Muscle of leg (tissue), 16 donors: ENCODE measurements around the gene LY6G5B. TPM values are rescaled to one million over a fixed set of nuclear protein-coding genes. Genes with fewer than 3 reads are reported as not detected.

ENCODE experiments used
- DNase-seq: peaks from one replicate; pipeline ENCODE4 v3.0.0; 2013
- H3K27ac ChIP-seq: one replicate; pipeline ENCODE4 v1.5.1; 2013; ENCODE audit warnings: mild to moderate bottlenecking, low read length, control low read depth
- H3K27me3 ChIP-seq: one replicate; pipeline ENCODE4 v1.6.1; 2013; ENCODE audit warnings: low read length; ENCODE audit not compliant: control insufficient read depth, insufficient read depth
- H3K36me3 ChIP-seq: one replicate; pipeline ENCODE4 v1.6.1; 2013; ENCODE audit warnings: low read length; ENCODE audit not compliant: control insufficient read depth, insufficient read depth
- H3K4me1 ChIP-seq: one replicate; pipeline ENCODE4 v1.6.1; 2013; ENCODE audit warnings: low read length; ENCODE audit not compliant: control insufficient read depth, insufficient read depth
- H3K4me3 ChIP-seq: one replicate; pipeline ENCODE4 v1.5.1; 2013; ENCODE audit warnings: low read length, control low read depth
- H3K9me3 ChIP-seq: replicated peaks from 2 replicates; pipeline ENCODE4 v1.6.1; 2013; ENCODE audit warnings: low read depth, low read length; ENCODE audit not compliant: control insufficient read depth
- WGBS: methylation state at CpG from one replicate; pipeline ENCODE4 v1.1.5; 2013; ENCODE audit warnings: missing lambda C conversion rate; ENCODE audit not compliant: insufficient coverage; 5-methylcytosine and 5-hydroxymethylcytosine counted together
- long read RNA-seq, 11 donors: transcript quantifications; one replicate each; lab custom pipeline, GENCODE V29; 2026
- polyA plus RNA-seq, 8 donors: library from polyadenylated mRNA; unstranded; fragments of 120-200 nt; gene quantifications; one replicate each; pipeline versions ENCODE4 v1.2.1 to v1.2.3, GENCODE V29; 2013; ENCODE audit warnings: inconsistent platforms in 1 of 8, low replicate concordance in 1 of 8; ENCODE audit not compliant: insufficient read length in 8 of 8, insufficient read depth in 1 of 8
- total RNA-seq: library from RNA; stranded (reverse); fragments of 120-200 nt; gene quantifications from one replicate; pipeline ENCODE4 v1.2.4, GENCODE V29; 2013

The LY6G5B gene
- total RNA-seq (4.9 TPM), polyA plus RNA-seq (10 to 100 TPM in 5 of 8 donors, 1 to 10 TPM in 3; 5.8 to 16.7 (median 12.8) TPM)
- long read RNA-seq, donor 1, partial matches to known transcripts: 0 of 3 reads
- long read RNA-seq, donor 1, other reads (novel, unspliced or antisense): 0 of 3 reads
- long read RNA-seq, donor 2: 0 reads
- long read RNA-seq, donor 3, partial matches to known transcripts: 0 of 3 reads
- long read RNA-seq, donor 3, other reads (novel, unspliced or antisense): 0 of 3 reads
- long read RNA-seq, donor 4, partial matches to known transcripts: 0 of 1 reads
- long read RNA-seq, donor 4, other reads (novel, unspliced or antisense): 0 of 1 reads
- long read RNA-seq, donor 5, partial matches to known transcripts: 0 of 3 reads
- long read RNA-seq, donor 5, other reads (novel, unspliced or antisense): 0 of 3 reads
- long read RNA-seq, donor 6, transcript LY6G5B-208 (2 exons, 1,505 nt): major isoform, 5 of 5 reads
- long read RNA-seq, donor 6, partial matches to known transcripts: 0 of 5 reads
- long read RNA-seq, donor 6, other reads (novel, unspliced or antisense): 0 of 5 reads
- long read RNA-seq, donor 7, partial matches to known transcripts: 0 of 2 reads
- long read RNA-seq, donor 7, other reads (novel, unspliced or antisense): 0 of 2 reads
- long read RNA-seq, donor 8: 0 reads
- long read RNA-seq, donor 9, partial matches to known transcripts: 0 of 1 reads
- long read RNA-seq, donor 9, other reads (novel, unspliced or antisense): 0 of 1 reads
- long read RNA-seq, donor 10, partial matches to known transcripts: 0 of 1 reads
- long read RNA-seq, donor 10, other reads (novel, unspliced or antisense): 0 of 1 reads
- long read RNA-seq, donor 11: 0 reads

GRCh38 chr6:31669676-31670075 lies at the start of gene LY6G5B:
Gene LY6G5B (plus strand): TSS chr6:31669976. CDS start chr6:31670951, 975 bp downstream.
- Histone ChIP-seq H3K4me3 (no peak within 1 kb of the TSS), H3K27me3 (no peaks in the 10 kb centered on the region), H3K9me3 (no peaks in the 10 kb centered on the region), H3K4me1 (peaks cover 8% of the 10 kb centered on the region), H3K36me3 (peaks cover 73% of the 10 kb centered on the region), H3K27ac (no peak within 1 kb of the TSS)
- 60% methylated on average over 1 of the region's 8 CpGs for WGBS
- no peak for DNase-seq

GRCh38 chr6:31620586-31621319 lies 49.0 kb upstream of the LY6G5B start, which contains the start of gene PRRC2A:
Gene PRRC2A (plus strand): TSS chr6:31620715. CDS start chr6:31622790, 2,075 bp downstream.
- Histone ChIP-seq H3K4me3 (peak within 1 kb of the TSS; percentile 76), H3K36me3 (peaks cover 36% of the 10 kb centered on the region), H3K4me1 (peaks cover 10% of the 10 kb centered on the region), H3K27ac (peak within 1 kb of the TSS; percentile 100), H3K27me3 (no peaks in the 10 kb centered on the region), H3K9me3 (no peaks in the 10 kb centered on the region)
- peak; percentile 87 for DNase-seq
- under 1% methylated on average over 59 of the region's 67 CpGs for WGBS

GRCh38 chr6:31621320-31621939 lies 48.3 kb upstream of the LY6G5B start:
- Histone ChIP-seq H3K27ac (peak overlapping the region; percentile 96), H3K4me1 (peaks cover 10% of the 10 kb centered on the region), H3K9me3 (no peaks in the 10 kb centered on the region), H3K4me3 (peak overlapping the region; percentile 76), H3K36me3 (peaks cover 42% of the 10 kb centered on the region), H3K27me3 (no peaks in the 10 kb centered on the region)
- DNase-seq: no peak
- WGBS: 4% methylated on average over 9 of the region's 15 CpGs

- no peak for DNase-seq
- no peaks in the 10 kb centered on the region for H3K27me3 ChIP-seq
- peak overlapping the region; percentile 76 for H3K4me3 ChIP-seq
- H3K9me3 ChIP-seq: no peaks in the 10 kb centered on the region
- peaks cover 47% of the 10 kb centered on the region for H3K36me3 ChIP-seq
- H3K4me1 ChIP-seq: peaks cover 10% of the 10 kb centered on the region
- peak overlapping the region; percentile 96 for H3K27ac ChIP-seq
- 28% methylated on average over 2 of the region's 4 CpGs for WGBS
Observed at GRCh38 chr6:31621991-31622390, 47.8 kb upstream of the LY6G5B start.

GRCh38 chr6:31622684-31623091 lies 47.1 kb upstream of the LY6G5B start:
- H3K27ac ChIP-seq: no peak overlapping the region
- DNase-seq: no peak
- 72% methylated on average over 5 of the region's 10 CpGs for WGBS
- H3K4me1 ChIP-seq: peaks cover 10% of the 10 kb centered on the region
- peaks cover 52% of the 10 kb centered on the region for H3K36me3 ChIP-seq
- H3K27me3 ChIP-seq: no peaks in the 10 kb centered on the region
- no peaks in the 10 kb centered on the region for H3K9me3 ChIP-seq
- H3K4me3 ChIP-seq: no peak overlapping the region

GRCh38 chr6:31624070-31624469 lies 45.7 kb upstream of the LY6G5B start:
- H3K9me3 ChIP-seq: no peaks in the 10 kb centered on the region
- H3K36me3 ChIP-seq: peaks cover 66% of the 10 kb centered on the region
- peaks cover 10% of the 10 kb centered on the region for H3K4me1 ChIP-seq
- WGBS: no CpG with 5 or more reads among the region's 10 CpGs
- H3K4me3 ChIP-seq: no peak overlapping the region
- no peaks in the 10 kb centered on the region for H3K27me3 ChIP-seq
- H3K27ac ChIP-seq: no peak overlapping the region
- DNase-seq: no peak

GRCh38 chr6:31626952-31627351 lies 42.8 kb upstream of the LY6G5B start:
- peaks cover 6% of the 10 kb centered on the region for H3K4me1 ChIP-seq
- no peaks in the 10 kb centered on the region for H3K27me3 ChIP-seq
- DNase-seq: no peak
- no peak overlapping the region for H3K27ac ChIP-seq
- 89% methylated on average over 1 of the region's 10 CpGs for WGBS
- no peak overlapping the region for H3K4me3 ChIP-seq
- peaks cover 95% of the 10 kb centered on the region for H3K36me3 ChIP-seq
- H3K9me3 ChIP-seq: no peaks in the 10 kb centered on the region

- H3K27ac ChIP-seq: no peak overlapping the region
- 97% methylated on average over 16 of the region's 19 CpGs for WGBS
- H3K36me3 ChIP-seq: peaks cover 98% of the 10 kb centered on the region
- DNase-seq: no peak
- H3K27me3 ChIP-seq: no peaks in the 10 kb centered on the region
- no peaks in the 10 kb centered on the region for H3K4me1 ChIP-seq
- no peak overlapping the region for H3K4me3 ChIP-seq
- H3K9me3 ChIP-seq: no peaks in the 10 kb centered on the region
Observed at GRCh38 chr6:31627690-31628287, 42.0 kb upstream of the LY6G5B start.

GRCh38 chr6:31629014-31629413 lies 40.8 kb upstream of the LY6G5B start:
- peaks cover 100% of the 10 kb centered on the region for H3K36me3 ChIP-seq
- H3K4me3 ChIP-seq: no peak overlapping the region
- WGBS: 91% methylated on average over 7 of the region's 7 CpGs
- H3K4me1 ChIP-seq: no peaks in the 10 kb centered on the region
- H3K27ac ChIP-seq: no peak overlapping the region
- H3K27me3 ChIP-seq: no peaks in the 10 kb centered on the region
- no peaks in the 10 kb centered on the region for H3K9me3 ChIP-seq
- no peak for DNase-seq
